T-helper 17 cell (primary cell): ENCODE measurements around the gene TRIM9. TPM values are rescaled to one million over a fixed set of nuclear protein-coding genes. Genes with fewer than 3 reads are reported as not detected.

Experiments used
- ATAC-seq: fragments of 150-1000 bp; cut with Tn5 transposase; 2 replicates; pipeline ENCODE4 v1.10.0; 2021; ENCODE audit warnings: mild to moderate bottlenecking, moderate library complexity
- DNase-seq, 3 donors: peaks; one replicate each; pipeline versions ENCODE4 v3.0.0 to v3.0.0-alpha.2; 2020 to 2021
- H3K9me3 ChIP-seq: one replicate; pipeline ENCODE4 v1.7.0; 2013; ENCODE audit warnings: low read length, mild to moderate bottlenecking; ENCODE audit not compliant: control insufficient read depth, poor library complexity, severe bottlenecking
- H3K27ac Mint-ChIP-seq: one replicate; pipeline ENCODE4 v1.8.0; 2022; ENCODE audit warnings: mild to moderate bottlenecking, moderate library complexity, mixed read lengths
- H3K27me3 Mint-ChIP-seq: one replicate; pipeline ENCODE4 v1.8.0; 2022; ENCODE audit warnings: mixed read lengths
- H3K36me3 Mint-ChIP-seq: one replicate; pipeline ENCODE4 v1.8.0; 2022; ENCODE audit warnings: low read depth, mixed read lengths
- H3K4me1 Mint-ChIP-seq: one replicate; pipeline ENCODE4 v1.8.0; 2022; ENCODE audit warnings: mild to moderate bottlenecking, mixed read lengths
- H3K4me3 Mint-ChIP-seq: one replicate; pipeline ENCODE4 v1.8.0; 2022; ENCODE audit warnings: mild to moderate bottlenecking, moderate library complexity, mixed read lengths
- total RNA-seq, 4 donors: library from RNA in 2 of 4; stranded (reverse) in 2 of 4; gene quantifications; one replicate each; pipeline ENCODE4 v1.2.3 and lab custom pipeline; 2022 to 2026

Gene TRIM9
- total RNA-seq, 2 donors from 2014 or later, result 0.07 to 0.16 TPM

DNA sequence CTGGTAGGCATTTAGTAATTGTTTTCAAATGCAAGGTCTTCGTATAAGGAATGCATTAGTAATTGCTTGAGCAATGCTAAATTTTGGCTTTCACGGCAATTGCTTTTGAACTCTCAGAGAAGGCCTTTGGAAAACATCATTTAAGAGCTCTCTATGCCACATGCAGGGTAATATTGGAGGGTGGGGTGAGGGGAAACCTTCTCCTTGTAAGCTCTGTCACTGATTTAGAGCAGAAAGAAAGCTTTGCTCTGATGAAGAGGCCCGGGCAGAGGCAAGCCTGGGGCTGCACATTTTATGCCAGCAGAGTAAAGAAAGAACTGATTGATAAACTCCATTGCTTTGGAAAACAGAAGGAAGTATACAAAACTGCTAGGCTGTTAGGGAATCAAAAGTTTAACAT is 70.9 kb downstream of the TRIM9 start:
- no peak for DNase-seq
- Mint-ChIP-seq H3K36me3 (no peaks in the 10 kb centered on the region), H3K27ac (no peak overlapping the region)

DNA sequence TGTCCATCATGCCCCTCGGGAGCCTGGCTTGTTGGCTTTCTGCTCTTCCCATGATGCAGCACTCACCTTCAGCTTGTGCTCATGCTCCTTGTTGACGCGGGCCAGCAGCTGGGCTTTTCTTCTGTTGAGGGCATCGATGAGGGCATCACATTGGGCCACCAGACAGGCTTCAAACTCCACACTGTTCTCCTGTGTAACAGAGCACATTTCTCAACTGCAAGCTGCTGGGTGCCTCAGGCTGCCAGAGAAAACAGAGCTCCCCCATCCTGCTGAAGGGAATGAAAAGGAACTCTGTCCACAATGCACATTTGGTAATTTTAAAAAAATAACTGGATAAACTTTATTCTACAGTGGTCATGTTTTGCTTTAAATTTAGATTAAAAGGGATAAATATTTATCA is 72.1 kb downstream of the TRIM9 start:
- Mint-ChIP-seq H3K4me3 (no peak overlapping the region), H3K36me3 (no peaks in the 10 kb centered on the region), H3K27ac (no peak overlapping the region), H3K27me3 (peaks cover 11% of the 10 kb centered on the region), H3K4me1 (no peaks in the 10 kb centered on the region)
- no peaks in the 10 kb centered on the region for H3K9me3 ChIP-seq
- DNase-seq (no peak), ATAC-seq (no peak)

More for the DNA sequence above, 70.9 kb downstream of the TRIM9 start:
- Mint-ChIP-seq H3K4me3 (no peak overlapping the region), H3K4me1 (no peaks in the 10 kb centered on the region), H3K27me3 (peaks cover 23% of the 10 kb centered on the region)
- no peak for ATAC-seq
- H3K9me3 ChIP-seq, result no peaks in the 10 kb centered on the region

GRCh38 chr14:51020024-51020710 is 74.7 kb downstream of the TRIM9 start:
- Mint-ChIP-seq H3K27me3 (peaks cover 17% of the 10 kb centered on the region), H3K36me3 (no peaks in the 10 kb centered on the region), H3K4me3 (no peak overlapping the region), H3K4me1 (no peaks in the 10 kb centered on the region), H3K27ac (no peak overlapping the region)
- no peaks in the 10 kb centered on the region for H3K9me3 ChIP-seq
- DNase-seq, result no peak
- no peak for ATAC-seq

- no peak overlapping the region for H3K27ac Mint-ChIP-seq
- no peaks in the 10 kb centered on the region for H3K4me1 Mint-ChIP-seq
- H3K36me3 Mint-ChIP-seq, result no peaks in the 10 kb centered on the region
- H3K4me3 Mint-ChIP-seq, result no peak overlapping the region
- DNase-seq, result no peak
- H3K9me3 ChIP-seq, result no peaks in the 10 kb centered on the region
- H3K27me3 Mint-ChIP-seq, result peaks cover 23% of the 10 kb centered on the region
- ATAC-seq, result no peak
Measured at GRCh38 chr14:51019089-51019488, 75.8 kb downstream of the TRIM9 start.

GRCh38 chr14:51018521-51018920 is 76.4 kb downstream of the TRIM9 start:
- no peak overlapping the region for H3K4me3 Mint-ChIP-seq
- peaks cover 20% of the 10 kb centered on the region for H3K27me3 Mint-ChIP-seq
- H3K9me3 ChIP-seq, result no peaks in the 10 kb centered on the region
- no peak overlapping the region for H3K27ac Mint-ChIP-seq
- no peaks in the 10 kb centered on the region for H3K36me3 Mint-ChIP-seq
- DNase-seq (no peak), ATAC-seq (no peak)
- no peaks in the 10 kb centered on the region for H3K4me1 Mint-ChIP-seq

- DNase-seq, result no peak
- ATAC-seq, result no peak
- no peaks in the 10 kb centered on the region for H3K9me3 ChIP-seq
- H3K4me3 Mint-ChIP-seq, result no peak overlapping the region
- peaks cover 33% of the 10 kb centered on the region for H3K27me3 Mint-ChIP-seq
- H3K4me1 Mint-ChIP-seq, result no peaks in the 10 kb centered on the region
- no peak overlapping the region for H3K27ac Mint-ChIP-seq
- no peaks in the 10 kb centered on the region for H3K36me3 Mint-ChIP-seq
Measured at GRCh38 chr14:51014625-51015024, 80.3 kb downstream of the TRIM9 start.

DNA sequence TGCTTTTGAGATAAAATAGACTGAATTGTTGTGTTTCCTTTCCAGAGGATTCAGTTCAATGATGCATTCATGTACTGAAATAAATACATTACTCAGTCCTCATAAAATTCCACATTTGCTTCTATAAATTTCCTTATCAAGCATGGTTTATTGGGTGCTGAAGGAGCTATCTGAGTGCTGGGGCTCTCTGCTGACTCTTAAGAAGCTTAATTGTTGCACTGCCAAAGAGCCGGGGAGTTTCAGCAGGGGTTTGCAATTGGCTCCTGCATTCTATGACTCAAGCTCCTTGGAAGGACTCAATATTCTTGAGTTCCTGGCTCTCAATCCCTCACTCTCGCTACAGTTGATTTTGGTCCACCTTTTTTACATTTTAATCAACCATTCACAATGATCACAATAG is 80.8 kb downstream of the TRIM9 start:
- Mint-ChIP-seq H3K27me3 (peaks cover 33% of the 10 kb centered on the region), H3K4me1 (no peaks in the 10 kb centered on the region), H3K4me3 (no peak overlapping the region), H3K27ac (no peak overlapping the region), H3K36me3 (no peaks in the 10 kb centered on the region)
- no peak for DNase-seq
- H3K9me3 ChIP-seq, result no peaks in the 10 kb centered on the region
- no peak for ATAC-seq

DNA sequence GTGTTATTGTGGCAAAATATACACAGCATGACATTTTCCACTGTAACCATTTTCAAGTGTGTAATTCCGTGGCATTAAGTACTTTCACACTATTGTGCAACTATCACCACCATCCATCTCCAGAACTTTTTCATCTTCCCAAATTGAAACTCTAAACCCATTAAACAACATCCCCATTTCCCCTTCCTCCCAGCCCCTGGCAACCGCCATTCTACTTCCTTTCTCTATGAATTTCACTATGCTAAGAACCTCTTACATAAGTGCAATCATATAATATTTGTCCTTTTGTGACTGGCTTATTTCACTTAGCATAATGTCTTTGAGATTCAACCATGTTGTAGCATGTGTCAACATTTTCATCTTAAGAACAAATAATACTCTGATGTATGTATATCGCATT is 82.8 kb downstream of the TRIM9 start:
- Mint-ChIP-seq H3K4me1 (no peaks in the 10 kb centered on the region), H3K36me3 (no peaks in the 10 kb centered on the region), H3K27ac (no peak overlapping the region), H3K4me3 (no peak overlapping the region), H3K27me3 (peaks cover 30% of the 10 kb centered on the region)
- no peaks in the 10 kb centered on the region for H3K9me3 ChIP-seq
- DNase-seq, result no peak
- no peak for ATAC-seq

DNA sequence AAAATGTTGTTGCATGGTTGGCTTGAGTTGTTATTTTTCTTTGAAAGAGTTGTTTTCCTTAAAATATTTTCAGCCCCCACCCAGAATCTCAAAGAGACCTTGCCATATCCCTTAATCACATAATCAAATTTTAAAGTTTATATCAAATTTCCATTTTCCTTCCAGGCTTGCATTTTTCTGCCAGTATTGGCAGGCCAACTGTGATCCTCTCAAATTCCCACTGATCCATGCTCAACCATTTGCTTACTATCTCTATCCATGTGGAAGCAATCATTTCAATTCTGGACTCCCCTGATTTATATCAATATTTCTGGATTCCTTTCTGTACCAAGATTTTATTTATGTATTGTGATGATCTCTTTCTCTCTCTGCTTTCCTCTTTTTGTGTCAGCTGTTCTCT is 86.5 kb downstream of the TRIM9 start:
- Mint-ChIP-seq H3K4me3 (no peak overlapping the region), H3K27ac (no peak overlapping the region), H3K36me3 (no peaks in the 10 kb centered on the region), H3K4me1 (no peaks in the 10 kb centered on the region), H3K27me3 (peaks cover 13% of the 10 kb centered on the region)
- no peak for DNase-seq
- no peaks in the 10 kb centered on the region for H3K9me3 ChIP-seq
- ATAC-seq, result no peak

DNA sequence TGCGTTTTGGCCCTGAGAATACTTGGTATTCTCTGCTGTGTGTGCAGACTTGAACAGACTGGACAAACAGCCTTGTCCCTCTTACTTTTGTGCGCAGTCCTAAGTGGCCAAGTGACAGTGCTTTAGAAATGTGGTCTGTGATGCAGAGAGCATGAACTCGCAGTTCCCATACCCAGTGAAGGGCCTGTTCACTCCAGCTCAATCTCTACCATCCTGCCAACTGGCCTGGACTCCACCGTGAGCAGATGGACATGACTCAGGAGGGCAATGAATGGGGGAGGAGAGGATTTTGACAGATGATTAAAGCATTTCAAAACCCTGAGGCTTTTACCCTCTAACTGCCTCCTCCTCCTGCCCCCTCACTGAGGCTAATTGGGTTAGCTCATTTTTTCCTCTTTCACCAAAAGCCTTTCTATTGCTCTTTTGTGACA is 88.1 kb downstream of the TRIM9 start:
- H3K4me3 Mint-ChIP-seq, result no peak overlapping the region
- DNase-seq (no peak), ATAC-seq (no peak)
- H3K27me3 Mint-ChIP-seq, result peaks cover 9% of the 10 kb centered on the region
- no peak overlapping the region for H3K27ac Mint-ChIP-seq
- no peaks in the 10 kb centered on the region for H3K9me3 ChIP-seq
- no peaks in the 10 kb centered on the region for H3K36me3 Mint-ChIP-seq
- no peaks in the 10 kb centered on the region for H3K4me1 Mint-ChIP-seq

DNA sequence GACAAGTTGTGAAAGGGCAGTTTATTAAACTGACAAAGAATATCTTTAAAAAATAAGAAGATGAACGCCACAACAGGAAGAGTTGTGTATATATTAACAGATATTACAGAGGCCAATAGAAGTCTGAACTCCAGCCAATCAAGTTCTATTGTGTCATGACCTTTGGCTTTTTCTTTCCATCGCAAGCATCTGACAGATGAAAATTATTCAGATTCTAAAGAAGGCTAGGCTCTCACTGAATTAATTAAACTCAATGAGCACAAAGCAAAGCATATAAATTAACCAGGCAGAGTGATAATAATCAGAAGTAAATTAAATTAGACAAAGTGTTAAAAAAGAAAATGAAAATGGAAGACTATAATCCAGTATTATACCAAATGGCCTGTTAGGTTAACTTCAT is 88.6 kb downstream of the TRIM9 start:
- peaks cover 8% of the 10 kb centered on the region for H3K27me3 Mint-ChIP-seq
- DNase-seq, result no peak
- no peaks in the 10 kb centered on the region for H3K4me1 Mint-ChIP-seq
- H3K27ac Mint-ChIP-seq, result no peak overlapping the region
- no peak for ATAC-seq
- H3K9me3 ChIP-seq, result no peaks in the 10 kb centered on the region
- H3K36me3 Mint-ChIP-seq, result no peaks in the 10 kb centered on the region
- H3K4me3 Mint-ChIP-seq, result no peak overlapping the region

DNA sequence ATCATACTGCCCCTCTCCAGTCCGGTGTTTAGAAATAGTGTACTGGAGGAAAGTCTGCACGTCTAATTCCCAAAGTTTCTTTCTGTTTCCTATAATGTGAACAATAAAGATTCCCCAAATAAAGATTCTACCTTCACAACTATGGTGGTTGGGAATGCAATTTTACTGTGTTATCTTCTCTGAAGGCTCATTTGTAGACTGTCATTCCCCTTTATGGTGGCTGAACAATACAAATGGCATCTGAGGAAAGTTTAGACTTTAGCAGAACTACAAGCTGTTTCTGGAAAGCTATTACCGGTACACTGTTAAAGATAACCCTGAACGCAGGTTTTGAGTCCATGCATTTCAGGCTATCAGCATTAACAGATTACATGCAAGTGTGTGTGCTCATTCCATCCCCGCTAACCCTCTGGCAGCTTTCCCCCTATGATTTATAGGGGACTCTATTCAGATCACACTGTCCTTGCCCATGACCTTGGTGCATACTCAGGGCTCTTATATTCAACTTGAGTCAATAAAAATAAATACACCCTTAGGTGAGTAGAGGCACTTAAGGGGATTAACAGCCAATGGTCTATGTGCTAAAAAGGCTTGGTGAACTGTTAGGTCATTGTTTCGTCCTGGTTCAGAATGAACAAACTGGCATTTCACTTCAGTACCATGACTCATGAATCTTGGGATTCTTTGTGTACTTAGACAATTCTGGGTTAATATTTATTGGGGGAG is 89.9 kb downstream of the TRIM9 start:
- Mint-ChIP-seq H3K4me1 (no peaks in the 10 kb centered on the region), H3K27me3 (no peaks in the 10 kb centered on the region), H3K27ac (no peak overlapping the region), H3K36me3 (no peaks in the 10 kb centered on the region), H3K4me3 (no peak overlapping the region)
- H3K9me3 ChIP-seq, result no peaks in the 10 kb centered on the region
- ATAC-seq (no peak), DNase-seq (no peak)

DNA sequence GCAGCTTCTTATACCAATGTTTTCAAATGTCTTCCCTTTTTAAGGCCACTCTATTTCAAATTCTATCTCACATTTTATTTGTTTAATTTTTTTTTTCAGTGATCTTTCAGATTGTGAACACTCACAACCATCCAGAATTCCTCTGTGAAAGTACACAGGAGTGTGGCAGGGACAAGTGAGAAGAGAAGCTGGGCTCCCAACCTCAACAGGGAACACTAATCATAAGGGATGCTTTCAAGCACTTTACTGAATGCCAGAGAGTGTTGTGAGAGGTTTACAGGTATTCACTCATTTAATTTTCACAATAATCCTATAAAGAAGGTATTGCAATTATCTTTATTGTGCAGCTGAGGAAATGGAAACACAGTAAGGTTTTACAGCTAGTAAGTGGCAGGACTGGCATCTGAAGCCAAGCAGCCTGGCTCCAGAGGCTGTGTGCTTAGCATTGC is 90.5 kb downstream of the TRIM9 start:
- no peak for ATAC-seq
- H3K9me3 ChIP-seq, result no peaks in the 10 kb centered on the region
- Mint-ChIP-seq H3K4me3 (no peak overlapping the region), H3K36me3 (no peaks in the 10 kb centered on the region), H3K27me3 (peaks cover 4% of the 10 kb centered on the region), H3K27ac (no peak overlapping the region), H3K4me1 (peaks cover 2% of the 10 kb centered on the region)
- no peak for DNase-seq
